ENCODE results near the gene CDH13. TPM values are rescaled to one million over a fixed set of nuclear protein-coding genes. Genes with fewer than 3 reads are reported as not detected.

Gene CDH13
- total RNA-seq, 4 donors from 2014 or later: 3.1 to 13.5 (median 8.9) TPM

- Histone ChIP-seq H3K4me1 (no peaks in the 10 kb centered on the region), H3K9me3 (peaks cover 0 to 5% (median 1%) of the 10 kb centered on the region in 4 donors), H3K27ac (replicated peaks in 1 of 4) (no peak overlapping the region), H3K36me3 (no peaks in the 10 kb centered on the region), H3K4me3 (no peak overlapping the region), H3K27me3 (no peaks in the 10 kb centered on the region)
- 87% methylated on average over 4 of the region's 4 CpGs for WGBS
- no peak for DNase-seq (ENCODE audit: extremely low spot score)
- intact Hi-C loops (cut with DNase I): no loop called here
- no peak for TF ChIP-seq POLR2A (IDR thresholded peaks at IDR 0.05; ENCODE audit: low read depth)
- no peak for TF ChIP-seq EP300 (IDR thresholded peaks at IDR 0.05)
- no peak for TF ChIP-seq CTCF (IDR thresholded peaks at IDR 0.05)
- no peak for TF ChIP-seq POLR2AphosphoS5 (IDR thresholded peaks at IDR 0.05)
These were observed 352.8 kb downstream of the CDH13 start for GRCh38 chr16:82979406-82980111.

- Histone ChIP-seq H3K36me3 (no peaks in the 10 kb centered on the region), H3K9me3 (peaks cover 0 to 5% (median 1%) of the 10 kb centered on the region in 4 donors), H3K4me3 (no peak overlapping the region), H3K27ac (replicated peaks in 1 of 4) (no peak overlapping the region), H3K27me3 (no peaks in the 10 kb centered on the region), H3K4me1 (no peaks in the 10 kb centered on the region)
- intact Hi-C loops (cut with DNase I): no loop called here
- DNase-seq (ENCODE audit: extremely low spot score): no peak
- WGBS: 75% methylated on average over 3 of the region's 3 CpGs
- TF ChIP-seq EP300 (IDR thresholded peaks at IDR 0.05) (no peak), POLR2A (IDR thresholded peaks at IDR 0.05; ENCODE audit: low read depth) (no peak), POLR2AphosphoS5 (IDR thresholded peaks at IDR 0.05) (no peak), CTCF (IDR thresholded peaks at IDR 0.05) (no peak)
These were observed 354.0 kb downstream of the CDH13 start for GRCh38 chr16:82980810-82981209.

GRCh38 chr16:82987767-82988166, 361.0 kb downstream of the CDH13 start:
- no peaks in the 10 kb centered on the region for H3K27me3 ChIP-seq
- H3K4me1 ChIP-seq: no peaks in the 10 kb centered on the region
- 83% methylated on average over 3 of the region's 3 CpGs for WGBS
- H3K36me3 ChIP-seq: no peaks in the 10 kb centered on the region
- H3K27ac ChIP-seq (replicated peaks in 1 of 4): no peak overlapping the region
- intact Hi-C loops (cut with DNase I): no loop called here
- no peaks in the 10 kb centered on the region for H3K9me3 ChIP-seq
- TF ChIP-seq EP300 (IDR thresholded peaks at IDR 0.05) (no peak), CTCF (IDR thresholded peaks at IDR 0.05) (no peak), POLR2A (IDR thresholded peaks at IDR 0.05; ENCODE audit: low read depth) (no peak), POLR2AphosphoS5 (IDR thresholded peaks at IDR 0.05) (no peak)
- DNase-seq (ENCODE audit: extremely low spot score): no peak
- H3K4me3 ChIP-seq: no peak overlapping the region

GRCh38 chr16:82990155-82990554, 363.4 kb downstream of the CDH13 start:
- Histone ChIP-seq H3K9me3 (no peaks in the 10 kb centered on the region), H3K4me3 (no peak overlapping the region), H3K4me1 (no peaks in the 10 kb centered on the region), H3K27me3 (no peaks in the 10 kb centered on the region), H3K27ac (replicated peaks in 1 of 4) (no peak overlapping the region), H3K36me3 (no peaks in the 10 kb centered on the region)
- intact Hi-C loops (cut with DNase I): no loop called here
- TF ChIP-seq POLR2A (IDR thresholded peaks at IDR 0.05; ENCODE audit: low read depth) (no peak), EP300 (IDR thresholded peaks at IDR 0.05) (no peak), POLR2AphosphoS5 (IDR thresholded peaks at IDR 0.05) (no peak)
- WGBS: 83% methylated on average over 3 of the region's 3 CpGs
- no peak for DNase-seq (ENCODE audit: extremely low spot score)

- no peaks in the 10 kb centered on the region for H3K27me3 ChIP-seq
- H3K36me3 ChIP-seq: no peaks in the 10 kb centered on the region
- no peak for DNase-seq (ENCODE audit: extremely low spot score)
- no peaks in the 10 kb centered on the region for H3K9me3 ChIP-seq
- H3K4me3 ChIP-seq: no peak overlapping the region
- TF ChIP-seq POLR2AphosphoS5 (IDR thresholded peaks at IDR 0.05): no peak
- no peak for TF ChIP-seq EP300 (IDR thresholded peaks at IDR 0.05)
- TF ChIP-seq CTCF (IDR thresholded peaks at IDR 0.05): no peak
- intact Hi-C loops (cut with DNase I): no loop called here
- peaks cover 0 to 6% (median 0%) of the 10 kb centered on the region in 4 donors for H3K4me1 ChIP-seq
- no peak overlapping the region for H3K27ac ChIP-seq (replicated peaks in 1 of 4)
- 80% methylated on average over 4 of the region's 4 CpGs for WGBS
These were observed 364.6 kb downstream of the CDH13 start for GRCh38 chr16:82991410-82991809.

Measured in esophagus muscularis mucosa (tissue), 4 donors.